Endodermal cell (in vitro differentiated cells): ENCODE data around the gene SGMS1. TPM values are rescaled to one million over a fixed set of nuclear protein-coding genes. Genes with fewer than 3 reads are reported as not detected.

Experiments used
- DNase-seq: peaks from one replicate; pipeline ENCODE4 v3.0.0-alpha.2; 2017
- H3K27ac ChIP-seq: 2 replicates; pipeline ENCODE4 v1.5.1; 2013; ENCODE audit warnings: mild to moderate bottlenecking, low read depth, low read length, moderate library complexity
- H3K27me3 ChIP-seq: 2 replicates; pipeline ENCODE4 v1.6.1; 2013; ENCODE audit warnings: mild to moderate bottlenecking, low read length, moderate library complexity; ENCODE audit not compliant: insufficient read depth, control insufficient read depth, poor library complexity, severe bottlenecking
- H3K36me3 ChIP-seq: 2 replicates; pipeline ENCODE4 v1.7.0; 2013; ENCODE audit warnings: mild to moderate bottlenecking, low read length, moderate library complexity; ENCODE audit not compliant: control insufficient read depth, insufficient read depth
- H3K4me1 ChIP-seq: one replicate; pipeline ENCODE4 v1.7.0; 2013; ENCODE audit warnings: low read length; ENCODE audit not compliant: control insufficient read depth, insufficient read depth
- H3K4me3 ChIP-seq: 2 replicates; pipeline ENCODE4 v1.5.1; 2013; ENCODE audit warnings: mild to moderate bottlenecking, low read length, moderate library complexity
- H3K9ac ChIP-seq: 2 replicates; pipeline ENCODE4 v1.6.1; 2013; ENCODE audit warnings: mild to moderate bottlenecking, low read length, moderate library complexity; ENCODE audit not compliant: poor library complexity, severe bottlenecking; ENCODE audit errors: extremely low read depth
- H3K9me3 ChIP-seq: 2 replicates; pipeline ENCODE4 v1.6.1; 2013; ENCODE audit warnings: mild to moderate bottlenecking, low read length, moderate library complexity; ENCODE audit not compliant: control insufficient read depth
- H3K27ac Mint-ChIP-seq: 2 replicates; pipeline ENCODE4 v1.8.0; 2020; ENCODE audit warnings: mixed read lengths
- H3K27me3 Mint-ChIP-seq: 2 replicates; pipeline ENCODE4 v1.8.0; 2021; ENCODE audit warnings: mild to moderate bottlenecking, mixed read lengths; ENCODE audit not compliant: insufficient read depth
- H3K36me3 Mint-ChIP-seq: 2 replicates; pipeline ENCODE4 v1.8.0; 2020; ENCODE audit warnings: low read depth, mixed read lengths
- H3K4me1 Mint-ChIP-seq: 2 replicates; pipeline ENCODE4 v1.8.0; 2020; ENCODE audit warnings: mixed read lengths
- H3K4me3 Mint-ChIP-seq: 2 replicates; pipeline ENCODE4 v1.8.0; 2020; ENCODE audit warnings: mild to moderate bottlenecking, moderate library complexity, mixed read lengths
- H3K9me3 Mint-ChIP-seq: 2 replicates; pipeline ENCODE4 v1.8.0; 2020; ENCODE audit warnings: mild to moderate bottlenecking, mixed read lengths
- WGBS, 2 experiments: methylation state at CpG; one replicate each; pipeline versions ENCODE4 v1.1.5 to v1.1.7; 2013; ENCODE audit warnings: missing lambda C conversion rate in 2 of 2, mixed read lengths in 1 of 2; ENCODE audit not compliant: insufficient coverage in 1 of 2, insufficient read length in 1 of 2; 5-methylcytosine and 5-hydroxymethylcytosine counted together
- total RNA-seq, 2 donors: library from RNA; stranded (reverse); fragmentation: NEBNext Ultra II Directional in 1 of 2; extraction: Animal tissue kit (Norgen Biotek cat#: 25700) in 1 of 2; gene quantifications; 2 replicates in 1 of 2; 3 replicates in 1 of 2; pipeline ENCODE4 v1.2.1, GENCODE V29; 2021
- TF ChIP-seq, protein P1 (sequence below): fragments of 200-600 bp; sonication (generic); conservative IDR thresholded peaks from 2 replicates; pipeline ENCODE4 v1.5.0; 2021; ENCODE audit warnings: antibody characterized with exemption, mild to moderate bottlenecking

Gene SGMS1
- total RNA-seq, 2 donors from 2014 or later: 12.0 to 14.3 TPM

- Mint-ChIP-seq H3K4me1 (peaks cover 12% of the 10 kb centered on the region), H3K27ac (no peak overlapping the region)
- no peak for DNase-seq
Observed at GRCh38 chr10:50513956-50514355, 109.8 kb downstream of the SGMS1 start.

GRCh38 chr10:50512743-50513416, 110.9 kb downstream of the SGMS1 start:
- Mint-ChIP-seq H3K27me3 (no peaks in the 10 kb centered on the region), H3K36me3 (no peaks in the 10 kb centered on the region), H3K27ac (no peak overlapping the region), H3K4me3 (no peak overlapping the region), H3K4me1 (peaks cover 23% of the 10 kb centered on the region), H3K9me3 (no peaks in the 10 kb centered on the region)
- DNase-seq: no peak
- Histone ChIP-seq H3K27me3 (no peaks in the 10 kb centered on the region), H3K36me3 (no peaks in the 10 kb centered on the region), H3K9me3 (no peaks in the 10 kb centered on the region), H3K9ac (no peak overlapping the region), H3K27ac (no peak overlapping the region), H3K4me3 (no peak overlapping the region), H3K4me1 (peaks cover 10% of the 10 kb centered on the region)
- WGBS, 2 experiments: 89 to 93% methylated on average over 3 of the region's 3 CpGs
- TF ChIP-seq, protein P1, sequence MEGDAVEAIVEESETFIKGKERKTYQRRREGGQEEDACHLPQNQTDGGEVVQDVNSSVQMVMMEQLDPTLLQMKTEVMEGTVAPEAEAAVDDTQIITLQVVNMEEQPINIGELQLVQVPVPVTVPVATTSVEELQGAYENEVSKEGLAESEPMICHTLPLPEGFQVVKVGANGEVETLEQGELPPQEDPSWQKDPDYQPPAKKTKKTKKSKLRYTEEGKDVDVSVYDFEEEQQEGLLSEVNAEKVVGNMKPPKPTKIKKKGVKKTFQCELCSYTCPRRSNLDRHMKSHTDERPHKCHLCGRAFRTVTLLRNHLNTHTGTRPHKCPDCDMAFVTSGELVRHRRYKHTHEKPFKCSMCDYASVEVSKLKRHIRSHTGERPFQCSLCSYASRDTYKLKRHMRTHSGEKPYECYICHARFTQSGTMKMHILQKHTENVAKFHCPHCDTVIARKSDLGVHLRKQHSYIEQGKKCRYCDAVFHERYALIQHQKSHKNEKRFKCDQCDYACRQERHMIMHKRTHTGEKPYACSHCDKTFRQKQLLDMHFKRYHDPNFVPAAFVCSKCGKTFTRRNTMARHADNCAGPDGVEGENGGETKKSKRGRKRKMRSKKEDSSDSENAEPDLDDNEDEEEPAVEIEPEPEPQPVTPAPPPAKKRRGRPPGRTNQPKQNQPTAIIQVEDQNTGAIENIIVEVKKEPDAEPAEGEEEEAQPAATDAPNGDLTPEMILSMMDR: no peak

More at GRCh38 chr10:50513956-50514355, 109.8 kb downstream of the SGMS1 start:
- Mint-ChIP-seq H3K36me3 (no peaks in the 10 kb centered on the region), H3K9me3 (no peaks in the 10 kb centered on the region), H3K4me3 (no peak overlapping the region), H3K27me3 (no peaks in the 10 kb centered on the region)
- no peak overlapping the region for H3K4me3 ChIP-seq
- no peaks in the 10 kb centered on the region for H3K27me3 ChIP-seq
- H3K27ac ChIP-seq: no peak overlapping the region
- no peaks in the 10 kb centered on the region for H3K36me3 ChIP-seq
- no peaks in the 10 kb centered on the region for H3K9me3 ChIP-seq
- TF ChIP-seq, protein P1: no peak
- WGBS, 2 experiments: 93% methylated on average over 3 to 4 of the region's 5 CpGs
- H3K9ac ChIP-seq: no peak overlapping the region
- H3K4me1 ChIP-seq: peaks cover 5% of the 10 kb centered on the region

GRCh38 chr10:50512214-50512595, 111.6 kb downstream of the SGMS1 start:
- Mint-ChIP-seq H3K27me3 (no peaks in the 10 kb centered on the region), H3K4me3 (no peak overlapping the region), H3K9me3 (no peaks in the 10 kb centered on the region), H3K36me3 (no peaks in the 10 kb centered on the region), H3K4me1 (peaks cover 30% of the 10 kb centered on the region), H3K27ac (no peak overlapping the region)
- Histone ChIP-seq H3K9ac (no peak overlapping the region), H3K4me3 (no peak overlapping the region), H3K4me1 (peaks cover 10% of the 10 kb centered on the region), H3K27me3 (no peaks in the 10 kb centered on the region), H3K9me3 (no peaks in the 10 kb centered on the region), H3K36me3 (no peaks in the 10 kb centered on the region), H3K27ac (no peak overlapping the region)
- 80 to 96% methylated on average over 1 of the region's 1 CpG for WGBS, 2 experiments
- TF ChIP-seq, protein P1: no peak
- no peak for DNase-seq
